ENCODE measurements around the gene FGF12. TPM values are rescaled to one million over a fixed set of nuclear protein-coding genes. Genes with fewer than 3 reads are reported as not detected.

The FGF12 gene
- total and polyA plus RNA-seq, 4 experiments from 2014 or later, result not detected

- Histone ChIP-seq H3K4me3 (ENCODE audit: low read length in 2 of 2) (no peak overlapping the region), H3K27me3 (ENCODE audit: insufficient read depth, low read length) (no peaks in the 10 kb centered on the region), H3K4me1 (ENCODE audit: insufficient read depth, low read length) (no peaks in the 10 kb centered on the region), H3K27ac (ENCODE audit: low read depth, low read length) (no peak overlapping the region), H3K9me3 (ENCODE audit: control insufficient read depth in 1 of 2, low read length in 2 of 2) (no peaks in the 10 kb centered on the region), H3K36me3 (ENCODE audit: insufficient read depth, low read length) (no peaks in the 10 kb centered on the region)
- Mint-ChIP-seq H3K4me3 (no peak overlapping the region), H3K4me1 (no peaks in the 10 kb centered on the region), H3K27me3 (no peaks in the 10 kb centered on the region), H3K27ac (no peak overlapping the region), H3K9me3 (no peaks in the 10 kb centered on the region), H3K36me3 (no peaks in the 10 kb centered on the region)
- ChIA-PET CTCF (ENCODE audit: partially characterized antibody) (no interaction called here), POLR2A (ENCODE audit: partially characterized antibody) (no interaction called here)
- intact Hi-C loops (cut with micrococcal nuclease), result no loop called here
- DNase-seq, result no peak
Measured at GRCh38 chr3:192629429-192629828, 97.9 kb downstream of the FGF12 start.

- ChIA-PET POLR2A (ENCODE audit: partially characterized antibody) (no interaction called here), CTCF (ENCODE audit: partially characterized antibody) (no interaction called here)
- H3K27ac ChIP-seq (ENCODE audit: low read depth, low read length), result no peak overlapping the region
- DNase-seq, result no peak
- no peaks in the 10 kb centered on the region for H3K36me3 Mint-ChIP-seq
- intact Hi-C loops (cut with micrococcal nuclease), result no loop called here
- H3K27me3 ChIP-seq (ENCODE audit: insufficient read depth, low read length), result no peaks in the 10 kb centered on the region
- no peak overlapping the region for H3K4me3 Mint-ChIP-seq
- no peak overlapping the region for H3K27ac Mint-ChIP-seq
- no peaks in the 10 kb centered on the region for H3K9me3 ChIP-seq (ENCODE audit: control insufficient read depth in 1 of 2, low read length in 2 of 2)
- no peaks in the 10 kb centered on the region for H3K36me3 ChIP-seq (ENCODE audit: insufficient read depth, low read length)
- peaks cover 0 to 2% (median 0%) of the 10 kb centered on the region in 8 donors for H3K9me3 Mint-ChIP-seq
- no peaks in the 10 kb centered on the region for H3K4me1 Mint-ChIP-seq
- H3K4me1 ChIP-seq (ENCODE audit: insufficient read depth, low read length), result no peaks in the 10 kb centered on the region
- no peaks in the 10 kb centered on the region for H3K27me3 Mint-ChIP-seq
- no peak overlapping the region for H3K4me3 ChIP-seq (ENCODE audit: low read length in 2 of 2)
Measured at GRCh38 chr3:192621909-192622308, 105.4 kb downstream of the FGF12 start.

GRCh38 chr3:192620275-192620674, 107.1 kb downstream of the FGF12 start:
- Histone ChIP-seq H3K27ac (ENCODE audit: low read depth, low read length) (no peak overlapping the region), H3K36me3 (ENCODE audit: insufficient read depth, low read length) (no peaks in the 10 kb centered on the region), H3K4me1 (ENCODE audit: insufficient read depth, low read length) (no peaks in the 10 kb centered on the region), H3K4me3 (ENCODE audit: low read length in 2 of 2) (no peak overlapping the region), H3K27me3 (ENCODE audit: insufficient read depth, low read length) (no peaks in the 10 kb centered on the region), H3K9me3 (ENCODE audit: control insufficient read depth in 1 of 2, low read length in 2 of 2) (no peaks in the 10 kb centered on the region)
- Mint-ChIP-seq H3K36me3 (no peaks in the 10 kb centered on the region), H3K27ac (no peak overlapping the region), H3K9me3 (peaks cover 0 to 2% (median 0%) of the 10 kb centered on the region in 8 donors), H3K4me3 (no peak overlapping the region), H3K27me3 (no peaks in the 10 kb centered on the region), H3K4me1 (no peaks in the 10 kb centered on the region)
- no peak for DNase-seq
- ChIA-PET CTCF (ENCODE audit: partially characterized antibody) (no interaction called here), POLR2A (ENCODE audit: partially characterized antibody) (no interaction called here)
- intact Hi-C loops (cut with micrococcal nuclease), result no loop called here

- no peaks in the 10 kb centered on the region for H3K9me3 Mint-ChIP-seq
Measured at GRCh38 chr3:192611411-192611810, 115.9 kb downstream of the FGF12 start.

GRCh38 chr3:192608726-192609600, 118.4 kb downstream of the FGF12 start:
- no peaks in the 10 kb centered on the region for H3K9me3 ChIP-seq (ENCODE audit: control insufficient read depth in 1 of 2, low read length in 2 of 2)
- ChIA-PET POLR2A (ENCODE audit: partially characterized antibody) (no interaction called here), CTCF (ENCODE audit: partially characterized antibody) (no interaction called here)
- no peak overlapping the region for H3K4me3 Mint-ChIP-seq
- H3K27me3 ChIP-seq (ENCODE audit: insufficient read depth, low read length), result no peaks in the 10 kb centered on the region
- peaks cover 0 to 9% (median 0%) of the 10 kb centered on the region in 8 donors for H3K9me3 Mint-ChIP-seq
- no peaks in the 10 kb centered on the region for H3K36me3 ChIP-seq (ENCODE audit: insufficient read depth, low read length)
- H3K4me1 ChIP-seq (ENCODE audit: insufficient read depth, low read length), result no peaks in the 10 kb centered on the region
- no peak overlapping the region for H3K27ac Mint-ChIP-seq
- no peak overlapping the region for H3K4me3 ChIP-seq (ENCODE audit: low read length in 2 of 2)
- no peak overlapping the region for H3K27ac ChIP-seq (ENCODE audit: low read depth, low read length)
- H3K4me1 Mint-ChIP-seq, result no peaks in the 10 kb centered on the region
- DNase-seq, result no peak
- no peaks in the 10 kb centered on the region for H3K27me3 Mint-ChIP-seq
- intact Hi-C loops (cut with micrococcal nuclease), result no loop called here
- no peaks in the 10 kb centered on the region for H3K36me3 Mint-ChIP-seq

More at GRCh38 chr3:192611411-192611810, 115.9 kb downstream of the FGF12 start:
- Mint-ChIP-seq H3K36me3 (no peaks in the 10 kb centered on the region), H3K4me3 (no peak overlapping the region), H3K27ac (no peak overlapping the region), H3K4me1 (no peaks in the 10 kb centered on the region), H3K27me3 (no peaks in the 10 kb centered on the region)
- H3K9me3 ChIP-seq (ENCODE audit: control insufficient read depth in 1 of 2, low read length in 2 of 2), result no peaks in the 10 kb centered on the region
- CTCF ChIA-PET (ENCODE audit: partially characterized antibody), result interaction anchor here (0.8 kb wide), 1 partner anchor 20 kb away, joined by 3 read pairs; no protein-coding TSS in a partner anchor
- no peak overlapping the region for H3K4me3 ChIP-seq (ENCODE audit: low read length in 2 of 2)
- H3K4me1 ChIP-seq (ENCODE audit: insufficient read depth, low read length), result no peaks in the 10 kb centered on the region
- DNase-seq, result no peak
- H3K27me3 ChIP-seq (ENCODE audit: insufficient read depth, low read length), result no peaks in the 10 kb centered on the region
- POLR2A ChIA-PET (ENCODE audit: partially characterized antibody), result no interaction called here
- no peak overlapping the region for H3K27ac ChIP-seq (ENCODE audit: low read depth, low read length)
- intact Hi-C loops (cut with micrococcal nuclease), result no loop called here
- no peaks in the 10 kb centered on the region for H3K36me3 ChIP-seq (ENCODE audit: insufficient read depth, low read length)

- no peaks in the 10 kb centered on the region for H3K27me3 ChIP-seq (ENCODE audit: insufficient read depth, low read length)
Measured at GRCh38 chr3:192607798-192608197, 119.5 kb downstream of the FGF12 start.

GRCh38 chr3:192597913-192598312, 129.4 kb downstream of the FGF12 start:
- Mint-ChIP-seq H3K4me1 (no peaks in the 10 kb centered on the region), H3K27me3 (no peaks in the 10 kb centered on the region), H3K4me3 (no peak overlapping the region), H3K36me3 (no peaks in the 10 kb centered on the region), H3K9me3 (peaks cover 0 to 16% (median 8%) of the 10 kb centered on the region in 8 donors), H3K27ac (no peak overlapping the region)
- H3K27ac ChIP-seq (ENCODE audit: low read depth, low read length), result no peak overlapping the region
- H3K27me3 ChIP-seq (ENCODE audit: insufficient read depth, low read length), result no peaks in the 10 kb centered on the region
- no peaks in the 10 kb centered on the region for H3K36me3 ChIP-seq (ENCODE audit: insufficient read depth, low read length)
- intact Hi-C loops (cut with micrococcal nuclease), result no loop called here
- POLR2A ChIA-PET (ENCODE audit: partially characterized antibody), result no interaction called here
- H3K4me1 ChIP-seq (ENCODE audit: insufficient read depth, low read length), result no peaks in the 10 kb centered on the region
- no peaks in the 10 kb centered on the region for H3K9me3 ChIP-seq (ENCODE audit: control insufficient read depth in 1 of 2, low read length in 2 of 2)
- no peak overlapping the region for H3K4me3 ChIP-seq (ENCODE audit: low read length in 2 of 2)
- CTCF ChIA-PET (ENCODE audit: partially characterized antibody), result no interaction called here
- no peak for DNase-seq

More at GRCh38 chr3:192607798-192608197, 119.5 kb downstream of the FGF12 start:
- DNase-seq, result no peak
- H3K4me3 ChIP-seq (ENCODE audit: low read length in 2 of 2), result no peak overlapping the region
- no peaks in the 10 kb centered on the region for H3K9me3 ChIP-seq (ENCODE audit: control insufficient read depth in 1 of 2, low read length in 2 of 2)
- H3K36me3 ChIP-seq (ENCODE audit: insufficient read depth, low read length), result no peaks in the 10 kb centered on the region
- POLR2A ChIA-PET (ENCODE audit: partially characterized antibody), result no interaction called here
- H3K27ac Mint-ChIP-seq, result no peak overlapping the region
- H3K9me3 Mint-ChIP-seq, result peaks cover 0 to 18% (median 9%) of the 10 kb centered on the region in 8 donors
- no peaks in the 10 kb centered on the region for H3K27me3 Mint-ChIP-seq
- no peaks in the 10 kb centered on the region for H3K4me1 ChIP-seq (ENCODE audit: insufficient read depth, low read length)
- peaks cover 0 to 5% of the 10 kb centered on the region in 2 donors for H3K36me3 Mint-ChIP-seq
- H3K4me1 Mint-ChIP-seq, result no peaks in the 10 kb centered on the region
- intact Hi-C loops (cut with micrococcal nuclease), result no loop called here
- no peak overlapping the region for H3K4me3 Mint-ChIP-seq
- CTCF ChIA-PET (ENCODE audit: partially characterized antibody), result no interaction called here
- H3K27ac ChIP-seq (ENCODE audit: low read depth, low read length), result no peak overlapping the region
